Fibroblast of villous mesenchyme (primary cell): Measurements from ENCODE around the gene ANGPTL8. TPM values are rescaled to one million over a fixed set of nuclear protein-coding genes. Genes with fewer than 3 reads are reported as not detected.

Experiments
- DNase-seq: peaks from one replicate; pipeline ENCODE4 v3.0.0-alpha.2; 2010; ENCODE audit warnings: low read depth
- H3K4me3 ChIP-seq: 2 replicates; pipeline ENCODE4 v1.5.1; 2011; ENCODE audit warnings: low read depth, mild to moderate bottlenecking, low read length
- total RNA-seq: library from RNA; depleted of rRNA; stranded (reverse); fragments of >200 nt; gene quantifications from 2 replicates; pipeline ENCODE4 v1.2.3, GENCODE V29; 2012
- TF ChIP-seq, protein P1 (sequence below): IDR thresholded peaks from 2 replicates; pipeline ENCODE4 v1.5.1; 2012; ENCODE audit warnings: low read depth, mild to moderate bottlenecking, low read length; ENCODE audit not compliant: insufficient read depth

The ANGPTL8 gene
- total RNA-seq, 1 donor, result not detected

DNA sequence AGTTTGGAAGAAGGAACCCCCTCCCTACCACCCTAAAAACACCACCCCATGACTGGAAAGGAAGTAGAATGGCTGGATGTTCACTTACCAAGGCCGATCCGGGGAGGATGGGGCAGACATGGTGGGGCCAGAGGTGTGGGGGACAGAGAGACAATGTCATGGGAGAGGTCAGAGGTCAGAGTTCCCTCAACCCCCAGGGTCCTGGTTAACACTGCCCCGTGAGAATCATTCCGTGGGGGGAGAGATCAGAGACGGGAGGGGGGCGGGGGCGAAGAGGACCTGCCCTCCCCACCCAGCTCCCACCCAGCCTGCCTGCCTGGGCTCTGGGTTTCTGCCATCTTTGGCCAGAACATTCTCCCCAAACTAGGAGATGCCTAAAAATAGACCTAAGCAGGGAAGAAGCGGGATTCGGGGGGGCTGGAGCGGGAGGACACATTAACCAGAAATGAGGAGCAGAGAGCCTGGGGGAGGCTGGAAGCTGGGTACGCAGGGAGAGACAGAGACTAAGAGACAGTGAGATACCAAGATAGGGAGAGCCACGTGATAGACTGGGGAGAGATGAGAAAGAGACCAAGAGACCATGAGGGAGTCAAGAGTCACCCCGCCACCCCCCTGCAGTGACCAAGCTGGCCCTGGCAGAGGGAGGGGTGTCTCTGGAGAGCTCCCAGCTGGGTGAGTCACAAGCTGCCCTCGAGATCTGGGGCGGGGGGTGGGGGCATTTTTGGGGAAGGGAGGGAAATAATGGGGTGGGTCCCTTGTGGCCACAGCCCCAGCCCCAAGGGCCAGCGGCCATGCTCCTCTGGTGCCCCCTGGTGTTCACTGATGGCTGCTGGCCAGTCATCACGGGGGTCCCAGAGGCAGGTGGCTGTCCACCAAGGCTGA, 36.0 kb upstream of the ANGPTL8 start:
- DNase-seq, result peak; percentile 95
- no peak overlapping the region for H3K4me3 ChIP-seq
- TF ChIP-seq, protein P1, sequence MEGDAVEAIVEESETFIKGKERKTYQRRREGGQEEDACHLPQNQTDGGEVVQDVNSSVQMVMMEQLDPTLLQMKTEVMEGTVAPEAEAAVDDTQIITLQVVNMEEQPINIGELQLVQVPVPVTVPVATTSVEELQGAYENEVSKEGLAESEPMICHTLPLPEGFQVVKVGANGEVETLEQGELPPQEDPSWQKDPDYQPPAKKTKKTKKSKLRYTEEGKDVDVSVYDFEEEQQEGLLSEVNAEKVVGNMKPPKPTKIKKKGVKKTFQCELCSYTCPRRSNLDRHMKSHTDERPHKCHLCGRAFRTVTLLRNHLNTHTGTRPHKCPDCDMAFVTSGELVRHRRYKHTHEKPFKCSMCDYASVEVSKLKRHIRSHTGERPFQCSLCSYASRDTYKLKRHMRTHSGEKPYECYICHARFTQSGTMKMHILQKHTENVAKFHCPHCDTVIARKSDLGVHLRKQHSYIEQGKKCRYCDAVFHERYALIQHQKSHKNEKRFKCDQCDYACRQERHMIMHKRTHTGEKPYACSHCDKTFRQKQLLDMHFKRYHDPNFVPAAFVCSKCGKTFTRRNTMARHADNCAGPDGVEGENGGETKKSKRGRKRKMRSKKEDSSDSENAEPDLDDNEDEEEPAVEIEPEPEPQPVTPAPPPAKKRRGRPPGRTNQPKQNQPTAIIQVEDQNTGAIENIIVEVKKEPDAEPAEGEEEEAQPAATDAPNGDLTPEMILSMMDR, result peak; percentile 88

DNA sequence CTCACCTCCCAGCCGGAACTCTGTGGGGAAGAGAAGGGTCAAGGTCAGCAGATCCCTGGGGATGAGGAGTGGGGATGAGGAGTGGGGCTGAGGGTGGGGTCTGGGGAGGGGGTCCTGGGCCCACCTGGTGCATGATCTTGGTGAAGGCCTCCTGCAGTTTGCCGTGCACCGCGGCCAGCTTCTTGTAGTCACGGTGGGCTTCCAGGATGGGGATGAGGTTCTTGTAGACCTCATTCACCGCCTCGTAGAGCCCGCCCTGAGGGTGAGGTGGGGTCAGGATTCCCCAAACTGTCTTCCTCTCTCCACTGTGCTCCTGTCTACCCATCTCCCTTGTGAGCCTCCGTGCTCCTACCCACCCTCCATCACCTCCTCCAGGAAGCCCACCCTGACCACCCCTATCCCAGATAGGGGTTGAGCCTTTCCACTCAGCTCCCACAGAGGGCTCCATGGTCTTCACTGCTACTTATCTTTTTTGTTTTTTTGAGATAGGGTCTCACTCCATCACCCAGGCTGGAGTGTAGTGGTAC, 35.3 kb upstream of the ANGPTL8 start:
- no peak for DNase-seq
- TF ChIP-seq, protein P1, result no peak
- no peak overlapping the region for H3K4me3 ChIP-seq

GRCh38 chr19:11204943-11205349, 34.5 kb upstream of the ANGPTL8 start:
- no peak for DNase-seq
- TF ChIP-seq, protein P1, result no peak
- no peak overlapping the region for H3K4me3 ChIP-seq

- TF ChIP-seq, protein P1, result no peak
- H3K4me3 ChIP-seq, result no peak overlapping the region
- no peak for DNase-seq
These were observed 33.4 kb upstream of the ANGPTL8 start for GRCh38 chr19:11205939-11206570.

DNA sequence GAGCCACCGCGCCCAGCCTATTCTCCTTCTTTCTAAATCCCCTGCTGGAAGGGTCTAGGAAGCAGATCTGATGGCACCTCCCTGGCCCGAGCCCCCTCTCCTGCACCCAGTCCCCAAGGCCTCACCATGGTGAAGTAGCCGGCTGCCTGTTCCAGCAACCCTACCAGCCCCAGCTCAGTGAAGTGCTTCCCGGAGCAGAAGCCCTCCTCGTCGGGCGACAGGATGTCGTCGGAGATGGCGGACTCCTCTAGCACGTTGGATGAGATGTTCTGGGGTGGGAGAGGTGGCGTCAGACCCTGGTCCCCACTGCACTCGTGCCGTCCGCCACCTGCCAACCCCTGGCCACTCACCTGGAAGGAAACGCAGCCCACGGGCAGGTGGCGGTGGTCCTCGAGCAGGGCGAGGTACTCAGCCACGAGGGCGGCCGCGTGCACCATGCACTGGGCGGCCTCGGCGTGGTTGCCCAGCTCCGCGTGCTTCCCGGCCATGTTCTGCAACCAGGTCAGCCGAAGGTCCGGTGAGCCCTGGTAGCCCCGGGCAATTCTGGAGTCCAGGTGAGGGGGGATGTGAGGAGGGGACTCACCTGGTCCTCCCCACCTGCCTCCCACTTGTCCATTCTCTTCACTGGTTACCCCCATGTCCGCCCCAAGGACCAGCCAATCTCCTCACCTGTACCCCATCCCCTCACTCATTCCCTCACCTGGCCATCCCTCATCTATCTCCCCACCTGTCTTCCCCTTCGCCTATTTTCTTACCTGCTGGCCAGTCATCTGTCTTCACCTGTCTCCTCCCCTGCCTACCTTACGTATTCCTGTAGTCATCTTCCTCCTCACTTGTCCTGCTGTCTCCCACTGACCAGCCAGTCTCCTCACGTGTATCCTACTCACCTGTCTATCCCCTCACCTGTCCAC, 30.6 kb upstream of the ANGPTL8 start:
- TF ChIP-seq, protein P1, result no peak
- DNase-seq, result no peak
- no peak overlapping the region for H3K4me3 ChIP-seq
